Measurements from ENCODE around the gene OR52E8. TPM values are rescaled to one million over a fixed set of nuclear protein-coding genes. Genes with fewer than 3 reads are reported as not detected.
A peak's percentile ranks its signal among the peaks of the same experiment; 100 is the strongest.

The OR52E8 gene
- total and polyA plus RNA-seq, 4 donors, result not detected

DNA sequence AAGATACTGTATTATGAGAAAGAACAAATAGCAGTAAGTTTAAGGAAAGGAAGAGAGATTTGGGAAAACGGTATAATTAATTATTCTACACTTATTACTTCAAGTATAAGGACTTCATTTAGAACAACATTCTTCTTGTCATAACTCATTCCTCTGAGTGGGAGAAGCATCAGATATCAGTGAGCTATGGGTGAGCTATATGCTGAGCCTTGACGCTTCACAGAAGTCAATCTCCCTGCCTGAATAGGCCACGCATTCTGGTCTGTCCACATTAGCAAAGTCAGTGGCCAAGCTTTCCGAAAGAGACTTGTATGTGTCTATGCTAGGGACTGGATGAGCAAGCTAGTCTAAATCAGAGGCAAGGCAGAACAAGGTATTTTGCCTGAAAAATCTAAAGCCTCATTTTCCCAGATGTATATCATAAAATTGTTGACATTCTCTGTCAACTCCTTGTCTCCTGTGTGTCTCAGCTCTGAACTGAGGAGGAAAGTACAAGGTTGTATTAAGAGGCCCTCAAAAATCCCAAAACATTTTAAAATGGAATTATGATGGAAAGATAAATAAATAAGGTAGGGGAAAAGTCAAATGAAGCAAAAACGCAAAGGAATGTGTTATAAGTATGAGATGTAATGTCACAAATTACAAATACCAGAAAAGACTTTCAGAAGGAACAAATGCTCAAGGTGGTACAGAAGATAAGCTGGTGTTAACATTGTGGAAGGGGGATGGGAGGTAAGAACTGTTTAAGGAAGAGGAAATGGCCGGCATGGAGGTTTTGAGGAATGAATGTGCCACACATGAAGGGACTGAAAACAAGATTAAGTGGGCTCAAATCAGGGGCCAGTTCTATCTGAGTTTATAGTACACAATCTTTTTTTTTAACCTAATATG is 47.3 kb downstream of the OR52E8 start:
- peaks cover 0 to 3% (median 0%) of the 10 kb centered on the region in 4 donors for H3K27me3 ChIP-seq (ENCODE audit: control insufficient read depth in 4 of 4, insufficient read depth in 4 of 4, low read length in 3 of 4)
- H3K36me3 ChIP-seq (ENCODE audit: control insufficient read depth in 4 of 4, insufficient read depth in 3 of 4, low read depth in 1 of 4, low read length in 3 of 4), result no peaks in the 10 kb centered on the region
- WGBS, result 81% methylated on average over 6 of the region's 6 CpGs
- peaks cover 2 to 13% (median 7%) of the 10 kb centered on the region in 4 donors for H3K4me1 ChIP-seq (ENCODE audit: control insufficient read depth in 4 of 4, insufficient read depth in 4 of 4, low read length in 3 of 4)
- DNase-seq (ENCODE audit: low spot score), result no peak
- H3K9ac ChIP-seq (ENCODE audit: low read depth in 1 of 2, low read length in 2 of 2), result no peak overlapping the region
- H3K9me3 ChIP-seq (ENCODE audit: control insufficient read depth in 4 of 4, low read length in 3 of 4), result no peaks in the 10 kb centered on the region
- TF ChIP-seq, protein P1, sequence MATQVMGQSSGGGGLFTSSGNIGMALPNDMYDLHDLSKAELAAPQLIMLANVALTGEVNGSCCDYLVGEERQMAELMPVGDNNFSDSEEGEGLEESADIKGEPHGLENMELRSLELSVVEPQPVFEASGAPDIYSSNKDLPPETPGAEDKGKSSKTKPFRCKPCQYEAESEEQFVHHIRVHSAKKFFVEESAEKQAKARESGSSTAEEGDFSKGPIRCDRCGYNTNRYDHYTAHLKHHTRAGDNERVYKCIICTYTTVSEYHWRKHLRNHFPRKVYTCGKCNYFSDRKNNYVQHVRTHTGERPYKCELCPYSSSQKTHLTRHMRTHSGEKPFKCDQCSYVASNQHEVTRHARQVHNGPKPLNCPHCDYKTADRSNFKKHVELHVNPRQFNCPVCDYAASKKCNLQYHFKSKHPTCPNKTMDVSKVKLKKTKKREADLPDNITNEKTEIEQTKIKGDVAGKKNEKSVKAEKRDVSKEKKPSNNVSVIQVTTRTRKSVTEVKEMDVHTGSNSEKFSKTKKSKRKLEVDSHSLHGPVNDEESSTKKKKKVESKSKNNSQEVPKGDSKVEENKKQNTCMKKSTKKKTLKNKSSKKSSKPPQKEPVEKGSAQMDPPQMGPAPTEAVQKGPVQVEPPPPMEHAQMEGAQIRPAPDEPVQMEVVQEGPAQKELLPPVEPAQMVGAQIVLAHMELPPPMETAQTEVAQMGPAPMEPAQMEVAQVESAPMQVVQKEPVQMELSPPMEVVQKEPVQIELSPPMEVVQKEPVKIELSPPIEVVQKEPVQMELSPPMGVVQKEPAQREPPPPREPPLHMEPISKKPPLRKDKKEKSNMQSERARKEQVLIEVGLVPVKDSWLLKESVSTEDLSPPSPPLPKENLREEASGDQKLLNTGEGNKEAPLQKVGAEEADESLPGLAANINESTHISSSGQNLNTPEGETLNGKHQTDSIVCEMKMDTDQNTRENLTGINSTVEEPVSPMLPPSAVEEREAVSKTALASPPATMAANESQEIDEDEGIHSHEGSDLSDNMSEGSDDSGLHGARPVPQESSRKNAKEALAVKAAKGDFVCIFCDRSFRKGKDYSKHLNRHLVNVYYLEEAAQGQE (IDR thresholded peaks at IDR 0.05), result no peak
- no peak for TF ChIP-seq HNF4A (conservative IDR thresholded peaks at IDR 0.05)
- TF ChIP-seq SP1 (IDR thresholded peaks at IDR 0.05), result no peak
- TF ChIP-seq, protein P2, sequence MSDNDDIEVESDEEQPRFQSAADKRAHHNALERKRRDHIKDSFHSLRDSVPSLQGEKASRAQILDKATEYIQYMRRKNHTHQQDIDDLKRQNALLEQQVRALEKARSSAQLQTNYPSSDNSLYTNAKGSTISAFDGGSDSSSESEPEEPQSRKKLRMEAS (IDR thresholded peaks at IDR 0.05), result no peak
- TF ChIP-seq, protein P3, sequence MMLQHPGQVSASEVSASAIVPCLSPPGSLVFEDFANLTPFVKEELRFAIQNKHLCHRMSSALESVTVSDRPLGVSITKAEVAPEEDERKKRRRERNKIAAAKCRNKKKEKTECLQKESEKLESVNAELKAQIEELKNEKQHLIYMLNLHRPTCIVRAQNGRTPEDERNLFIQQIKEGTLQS (IDR thresholded peaks at IDR 0.05), result no peak
- no peak for TF ChIP-seq FOXA1 (IDR thresholded peaks at IDR 0.05)
- no peak for TF ChIP-seq RXRA (IDR thresholded peaks at IDR 0.05)
- H3K27ac ChIP-seq (ENCODE audit: low read depth in 1 of 2, low read length in 2 of 2), result no peak overlapping the region
- no peak overlapping the region for H3K4me3 ChIP-seq (ENCODE audit: low read depth in 1 of 3, low read length in 3 of 3)

DNA sequence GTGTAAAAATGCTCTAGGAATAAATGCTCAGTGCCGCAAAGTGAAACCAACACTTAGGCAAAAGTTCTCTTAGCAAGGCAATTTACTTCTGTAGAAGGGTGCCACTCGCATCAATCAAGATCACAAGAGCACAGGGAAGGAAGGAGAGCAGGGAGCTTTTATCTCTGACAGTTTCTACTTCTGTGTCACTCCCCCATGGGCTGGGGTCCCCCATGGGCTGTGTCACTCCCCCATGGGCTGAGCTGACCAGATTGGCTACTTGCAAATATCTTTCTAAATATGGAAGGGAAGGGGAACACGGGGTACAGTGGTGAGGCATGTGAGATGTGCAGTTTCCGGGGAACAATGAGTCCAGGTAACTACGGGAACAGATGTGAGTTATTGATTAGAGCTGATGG is 48.4 kb downstream of the OR52E8 start:
- Histone ChIP-seq H3K27ac (ENCODE audit: low read depth in 1 of 2, low read length in 2 of 2) (no peak overlapping the region), H3K27me3 (ENCODE audit: control insufficient read depth in 4 of 4, insufficient read depth in 4 of 4, low read length in 3 of 4) (peaks cover 0 to 3% (median 0%) of the 10 kb centered on the region in 4 donors), H3K36me3 (ENCODE audit: control insufficient read depth in 4 of 4, insufficient read depth in 3 of 4, low read depth in 1 of 4, low read length in 3 of 4) (no peaks in the 10 kb centered on the region), H3K4me3 (ENCODE audit: low read depth in 1 of 3, low read length in 3 of 3) (peak overlapping the region; percentile 32 to 65 (median 35)), H3K4me1 (ENCODE audit: control insufficient read depth in 4 of 4, insufficient read depth in 4 of 4, low read length in 3 of 4) (peaks cover 2 to 13% (median 7%) of the 10 kb centered on the region in 4 donors), H3K9me3 (ENCODE audit: control insufficient read depth in 4 of 4, low read length in 3 of 4) (no peaks in the 10 kb centered on the region), H3K9ac (ENCODE audit: low read depth in 1 of 2, low read length in 2 of 2) (peak overlapping the region in 1 of 2 donors; percentile 45)
- no peak for DNase-seq (ENCODE audit: low spot score)
- 45% methylated on average over 5 of the region's 5 CpGs for WGBS
- TF ChIP-seq, protein P2 (IDR thresholded peaks at IDR 0.05), result no peak
- TF ChIP-seq, protein P3 (IDR thresholded peaks at IDR 0.05), result no peak
- TF ChIP-seq RXRA (IDR thresholded peaks at IDR 0.05), result no peak
- no peak for TF ChIP-seq GABPA (IDR thresholded peaks at IDR 0.05 in 1 of 2, conservative IDR thresholded peaks at IDR 0.05 in 1 of 2)

DNA sequence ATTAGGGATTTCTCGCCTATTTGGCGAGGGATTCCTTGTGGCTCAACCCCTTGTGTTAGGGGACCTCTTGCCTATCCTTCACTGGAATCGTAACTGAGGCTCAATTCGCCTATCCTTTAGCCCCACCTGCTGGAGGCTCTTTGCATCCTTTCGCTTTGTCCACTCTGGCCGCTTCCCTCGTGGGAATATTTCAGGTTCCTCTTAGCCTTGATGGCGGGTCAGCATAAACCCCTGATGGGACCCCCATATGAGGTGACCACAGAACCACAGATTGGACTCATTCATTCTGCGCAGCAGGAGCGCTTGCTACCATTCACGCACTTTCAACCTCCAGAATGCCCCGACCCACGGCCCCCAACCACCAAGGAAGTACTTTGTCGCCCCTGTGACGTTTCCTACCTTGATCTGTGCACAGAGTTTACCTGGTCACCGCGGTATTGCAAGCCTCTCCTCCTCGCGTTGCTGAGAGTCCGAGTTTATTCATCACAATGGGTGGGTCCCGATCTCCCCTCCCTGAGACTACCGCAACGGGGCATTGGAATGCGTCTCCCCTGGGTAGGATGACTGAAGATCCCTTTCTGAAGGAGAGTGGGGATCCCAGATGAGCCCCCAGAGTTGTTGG is 48.9 kb downstream of the OR52E8 start, which contains the start of gene OR52N2:
Gene OR52N2 (plus strand): TSS at position 425 of the 622 bp plus-strand sequence. CDS start 11,412 bp downstream, outside the sequence.
- Histone ChIP-seq H3K27ac (ENCODE audit: low read depth in 1 of 2, low read length in 2 of 2) (no peak within 1 kb of the TSS), H3K9me3 (ENCODE audit: control insufficient read depth in 4 of 4, low read length in 3 of 4) (peaks cover 0 to 1% (median 0%) of the 10 kb centered on the region in 4 donors), H3K9ac (ENCODE audit: low read depth in 1 of 2, low read length in 2 of 2) (peak within 1 kb of the TSS in 1 of 2 donors; percentile 45), H3K36me3 (ENCODE audit: control insufficient read depth in 4 of 4, insufficient read depth in 3 of 4, low read depth in 1 of 4, low read length in 3 of 4) (no peaks in the 10 kb centered on the region), H3K4me3 (ENCODE audit: low read depth in 1 of 3, low read length in 3 of 3) (peak within 1 kb of the TSS; percentile 32 to 65 (median 35)), H3K27me3 (ENCODE audit: control insufficient read depth in 4 of 4, insufficient read depth in 4 of 4, low read length in 3 of 4) (peaks cover 0 to 3% (median 0%) of the 10 kb centered on the region in 4 donors), H3K4me1 (ENCODE audit: control insufficient read depth in 4 of 4, insufficient read depth in 4 of 4, low read length in 3 of 4) (peaks cover 2 to 13% (median 7%) of the 10 kb centered on the region in 4 donors)
- WGBS, result 15% methylated on average over 24 of the region's 24 CpGs
- DNase-seq (ENCODE audit: low spot score), result peak; percentile 76
- TF ChIP-seq HNF4A (conservative IDR thresholded peaks at IDR 0.05) (no peak), HNF4G (IDR thresholded peaks at IDR 0.05) (no peak), GABPA (IDR thresholded peaks at IDR 0.05 in 1 of 2, conservative IDR thresholded peaks at IDR 0.05 in 1 of 2) (no peak), SP1 (IDR thresholded peaks at IDR 0.05) (no peak), RXRA (IDR thresholded peaks at IDR 0.05) (no peak), YY1 (IDR thresholded peaks at IDR 0.05) (peak; percentile 17), NR2F2 (IDR thresholded peaks at IDR 0.05) (no peak), FOXA1 (IDR thresholded peaks at IDR 0.05) (no peak)
- TF ChIP-seq, protein P1 (IDR thresholded peaks at IDR 0.05), result no peak
- TF ChIP-seq, protein P4, sequence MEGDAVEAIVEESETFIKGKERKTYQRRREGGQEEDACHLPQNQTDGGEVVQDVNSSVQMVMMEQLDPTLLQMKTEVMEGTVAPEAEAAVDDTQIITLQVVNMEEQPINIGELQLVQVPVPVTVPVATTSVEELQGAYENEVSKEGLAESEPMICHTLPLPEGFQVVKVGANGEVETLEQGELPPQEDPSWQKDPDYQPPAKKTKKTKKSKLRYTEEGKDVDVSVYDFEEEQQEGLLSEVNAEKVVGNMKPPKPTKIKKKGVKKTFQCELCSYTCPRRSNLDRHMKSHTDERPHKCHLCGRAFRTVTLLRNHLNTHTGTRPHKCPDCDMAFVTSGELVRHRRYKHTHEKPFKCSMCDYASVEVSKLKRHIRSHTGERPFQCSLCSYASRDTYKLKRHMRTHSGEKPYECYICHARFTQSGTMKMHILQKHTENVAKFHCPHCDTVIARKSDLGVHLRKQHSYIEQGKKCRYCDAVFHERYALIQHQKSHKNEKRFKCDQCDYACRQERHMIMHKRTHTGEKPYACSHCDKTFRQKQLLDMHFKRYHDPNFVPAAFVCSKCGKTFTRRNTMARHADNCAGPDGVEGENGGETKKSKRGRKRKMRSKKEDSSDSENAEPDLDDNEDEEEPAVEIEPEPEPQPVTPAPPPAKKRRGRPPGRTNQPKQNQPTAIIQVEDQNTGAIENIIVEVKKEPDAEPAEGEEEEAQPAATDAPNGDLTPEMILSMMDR (IDR thresholded peaks at IDR 0.05; ENCODE audit: low read depth, low read length, missing input control), result peak; percentile 87
